Astrocyte (in vitro differentiated cells and primary cell): ENCODE data around the gene MEFV. TPM values are rescaled to one million over a fixed set of nuclear protein-coding genes. Genes with fewer than 3 reads are reported as not detected.
A peak's percentile ranks its signal among the peaks of the same experiment; 100 is the strongest.

Experiments used
- DNase-seq: peaks from one replicate; pipeline ENCODE4 v3.0.0-alpha.2; 2010; ENCODE audit warnings: low read depth
- FAIRE-seq: peaks from 2 replicates; lab custom pipeline; 2011; peaks lifted over from hg19 to GRCh38; lab: Jason Lieb, UNC
- H2AFZ ChIP-seq: 2 replicates; pipeline ENCODE4 v1.6.0; 2012; ENCODE audit warnings: low read depth, low read length, inconsistent platforms
- H3K27ac ChIP-seq: 2 replicates; pipeline ENCODE4 v1.5.1; 2011; ENCODE audit warnings: low read depth, low read length, inconsistent platforms
- H3K27me3 ChIP-seq: 2 replicates; pipeline ENCODE4 v1.6.0; 2011; ENCODE audit warnings: low read length, inconsistent platforms; ENCODE audit not compliant: insufficient read depth
- H3K36me3 ChIP-seq: 2 replicates; pipeline ENCODE4 v1.5.1; 2011; ENCODE audit warnings: low read length, inconsistent platforms; ENCODE audit not compliant: insufficient read depth
- H3K4me1 ChIP-seq: 2 replicates; pipeline ENCODE4 v1.5.1; 2011; ENCODE audit warnings: low read length, inconsistent platforms; ENCODE audit not compliant: insufficient read depth
- H3K4me2 ChIP-seq: 2 replicates; pipeline ENCODE4 v1.6.0; 2012; ENCODE audit warnings: low read length, inconsistent platforms
- H3K4me3 ChIP-seq: 2 replicates; pipeline ENCODE4 v1.5.1; 2011; ENCODE audit warnings: low read depth, mild to moderate bottlenecking, low read length, inconsistent platforms; ENCODE audit not compliant: insufficient read depth
- H3K79me2 ChIP-seq: 2 replicates; pipeline ENCODE4 v1.6.0; 2012; ENCODE audit warnings: mild to moderate bottlenecking, low read length, inconsistent platforms; ENCODE audit not compliant: insufficient read depth
- H3K9ac ChIP-seq: 2 replicates; pipeline ENCODE4 v1.6.0; 2012; ENCODE audit warnings: mild to moderate bottlenecking, low read length, inconsistent platforms
- H3K9me3 ChIP-seq: 2 replicates; pipeline ENCODE4 v1.5.1; 2012; ENCODE audit warnings: low read depth, mild to moderate bottlenecking, low read length, inconsistent platforms; ENCODE audit not compliant: insufficient read depth
- H4K20me1 ChIP-seq: 2 replicates; pipeline ENCODE4 v1.6.0; 2012; ENCODE audit warnings: low read length, inconsistent platforms; ENCODE audit not compliant: insufficient read depth
- H3K27ac Mint-ChIP-seq: one replicate; pipeline ENCODE4 v1.8.0; 2021; ENCODE audit warnings: mild to moderate bottlenecking, mixed read lengths; ENCODE audit not compliant: unreplicated experiment
- H3K27me3 Mint-ChIP-seq: one replicate; pipeline ENCODE4 v1.8.0; 2021; ENCODE audit warnings: low read depth, mixed read lengths; ENCODE audit not compliant: unreplicated experiment
- H3K36me3 Mint-ChIP-seq: one replicate; pipeline ENCODE4 v1.8.0; 2021; ENCODE audit warnings: low read depth, mixed read lengths; ENCODE audit not compliant: unreplicated experiment
- H3K4me1 Mint-ChIP-seq: one replicate; pipeline ENCODE4 v1.8.0; 2021; ENCODE audit warnings: low read depth, mixed read lengths; ENCODE audit not compliant: unreplicated experiment
- H3K4me3 Mint-ChIP-seq: one replicate; pipeline ENCODE4 v1.8.0; 2021; ENCODE audit warnings: mild to moderate bottlenecking, moderate library complexity, mixed read lengths; ENCODE audit not compliant: unreplicated experiment
- H3K9me3 Mint-ChIP-seq: one replicate; pipeline ENCODE4 v1.8.0; 2021; ENCODE audit warnings: mild to moderate bottlenecking, mixed read lengths; ENCODE audit not compliant: unreplicated experiment
- EZH2 ChIP-seq: IDR thresholded peaks from 2 replicates; pipeline ENCODE4 v1.6.1; 2012; ENCODE audit warnings: mild to moderate bottlenecking, low read length, inconsistent platforms; ENCODE audit not compliant: insufficient read depth
- total RNA-seq: library from RNA; stranded (reverse); gene quantifications from 2 replicates; pipeline ENCODE4 v1.2.1, GENCODE V29; 2021
- TF ChIP-seq, protein P1 (sequence below): IDR thresholded peaks from 2 replicates; pipeline ENCODE4 v1.5.1; 2011; ENCODE audit warnings: low read depth, mild to moderate bottlenecking, inconsistent platforms, low read length, moderate library complexity; ENCODE audit not compliant: insufficient read depth

MEFV gene
- total RNA-seq, 1 donor from 2014 or later = not detected

DNA sequence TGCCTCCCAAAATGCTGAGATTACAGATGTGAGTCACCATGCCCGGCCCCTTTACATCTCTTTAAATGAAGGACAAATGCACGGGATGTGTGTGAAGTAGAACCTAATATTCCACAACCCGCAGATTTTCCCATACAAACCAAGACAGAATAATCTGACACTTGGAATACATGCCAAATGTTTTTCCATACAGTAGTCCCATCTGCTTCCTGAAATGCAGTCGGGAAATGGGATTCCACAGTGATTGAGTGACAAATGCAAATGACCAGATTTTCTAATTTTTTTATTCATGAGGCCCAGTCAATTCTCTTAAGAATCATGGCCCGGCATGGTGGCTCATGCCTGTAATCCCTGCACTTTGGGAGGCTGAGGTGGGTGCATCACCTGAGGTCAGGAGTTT lies 14.7 kb downstream of the MEFV start:
- no peak overlapping the region for H3K27ac Mint-ChIP-seq

DNA sequence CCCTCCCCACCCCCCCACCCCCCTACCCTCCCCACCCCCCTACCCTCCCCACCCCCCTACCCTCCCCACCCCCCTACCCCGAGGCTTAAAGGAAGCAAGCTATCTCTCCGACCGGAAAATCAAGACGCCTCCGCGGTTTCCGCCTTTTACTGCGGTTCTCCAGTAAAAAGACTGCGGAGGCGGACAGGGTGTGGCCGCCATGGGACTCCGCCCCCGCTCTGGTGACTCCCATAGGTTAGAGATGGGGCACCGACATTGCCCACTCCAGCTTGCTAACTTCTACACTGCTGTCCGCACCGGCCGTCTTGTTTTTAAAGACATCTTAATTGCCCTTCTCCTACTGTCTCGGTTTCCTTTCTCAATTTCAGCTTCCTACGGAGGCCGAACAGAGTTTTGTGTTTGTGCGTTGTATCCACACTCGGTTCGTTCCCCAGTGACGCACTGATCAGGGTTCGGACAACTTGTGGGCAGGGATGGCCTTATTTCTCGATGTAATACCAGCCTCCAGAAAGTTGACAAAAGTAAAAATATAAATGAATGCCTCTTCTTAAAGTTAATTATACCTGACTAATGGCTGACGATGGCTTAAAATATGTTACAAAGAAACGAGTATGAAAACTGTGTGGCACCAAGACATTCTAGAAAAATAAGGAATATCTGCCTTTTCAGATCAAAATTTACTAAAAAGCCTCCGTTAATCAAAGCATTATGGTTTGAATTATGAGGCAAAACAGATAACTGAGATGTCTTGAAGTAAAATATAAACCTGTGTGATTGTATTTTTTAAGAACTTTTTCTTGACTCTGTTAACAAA lies 20.4 kb downstream of the MEFV start:
- no peak overlapping the region for H2AFZ ChIP-seq
- Mint-ChIP-seq H3K27ac (no peak overlapping the region), H3K27me3 (no peaks in the 10 kb centered on the region), H3K4me3 (peak overlapping the region; percentile 82), H3K36me3 (peaks cover 24% of the 10 kb centered on the region), H3K9me3 (peaks cover 6% of the 10 kb centered on the region), H3K4me1 (peaks cover 9% of the 10 kb centered on the region)
- TF ChIP-seq, protein P1, sequence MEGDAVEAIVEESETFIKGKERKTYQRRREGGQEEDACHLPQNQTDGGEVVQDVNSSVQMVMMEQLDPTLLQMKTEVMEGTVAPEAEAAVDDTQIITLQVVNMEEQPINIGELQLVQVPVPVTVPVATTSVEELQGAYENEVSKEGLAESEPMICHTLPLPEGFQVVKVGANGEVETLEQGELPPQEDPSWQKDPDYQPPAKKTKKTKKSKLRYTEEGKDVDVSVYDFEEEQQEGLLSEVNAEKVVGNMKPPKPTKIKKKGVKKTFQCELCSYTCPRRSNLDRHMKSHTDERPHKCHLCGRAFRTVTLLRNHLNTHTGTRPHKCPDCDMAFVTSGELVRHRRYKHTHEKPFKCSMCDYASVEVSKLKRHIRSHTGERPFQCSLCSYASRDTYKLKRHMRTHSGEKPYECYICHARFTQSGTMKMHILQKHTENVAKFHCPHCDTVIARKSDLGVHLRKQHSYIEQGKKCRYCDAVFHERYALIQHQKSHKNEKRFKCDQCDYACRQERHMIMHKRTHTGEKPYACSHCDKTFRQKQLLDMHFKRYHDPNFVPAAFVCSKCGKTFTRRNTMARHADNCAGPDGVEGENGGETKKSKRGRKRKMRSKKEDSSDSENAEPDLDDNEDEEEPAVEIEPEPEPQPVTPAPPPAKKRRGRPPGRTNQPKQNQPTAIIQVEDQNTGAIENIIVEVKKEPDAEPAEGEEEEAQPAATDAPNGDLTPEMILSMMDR = no peak
- no peak for TF ChIP-seq EZH2
- H3K9ac ChIP-seq = no peak overlapping the region
- H3K4me3 ChIP-seq = no peak overlapping the region
- no peak overlapping the region for H3K4me2 ChIP-seq
- DNase-seq (no peak), FAIRE-seq (no peak)
- H3K27me3 ChIP-seq = no peaks in the 10 kb centered on the region
- H4K20me1 ChIP-seq = peaks cover 5% of the 10 kb centered on the region
- H3K9me3 ChIP-seq = no peaks in the 10 kb centered on the region
- peaks cover 15% of the 10 kb centered on the region for H3K36me3 ChIP-seq
- H3K79me2 ChIP-seq = peaks cover 21% of the 10 kb centered on the region
- H3K4me1 ChIP-seq = peaks cover 8% of the 10 kb centered on the region
- no peak overlapping the region for H3K27ac ChIP-seq

More for the DNA sequence above, 14.7 kb downstream of the MEFV start:
- DNase-seq (no peak), FAIRE-seq (no peak)
- Mint-ChIP-seq H3K36me3 (no peaks in the 10 kb centered on the region), H3K27me3 (peaks cover 28% of the 10 kb centered on the region), H3K4me1 (no peaks in the 10 kb centered on the region), H3K4me3 (no peak overlapping the region), H3K9me3 (peaks cover 6% of the 10 kb centered on the region)
- Histone ChIP-seq H3K4me1 (no peaks in the 10 kb centered on the region), H3K9ac (no peak overlapping the region), H3K36me3 (no peaks in the 10 kb centered on the region), H4K20me1 (no peaks in the 10 kb centered on the region), H3K4me2 (no peak overlapping the region), H2AFZ (no peak overlapping the region), H3K9me3 (no peaks in the 10 kb centered on the region), H3K4me3 (no peak overlapping the region), H3K27ac (no peak overlapping the region), H3K79me2 (no peaks in the 10 kb centered on the region), H3K27me3 (peaks cover 2% of the 10 kb centered on the region)
- TF ChIP-seq EZH2 = no peak
- TF ChIP-seq, protein P1 = no peak
